DMS79 (cell line): ENCODE results near the gene DNAJB12.

Experiments used
- DNase-seq: peaks from one replicate; lab custom pipeline; 2025; lab: John Stamatoyannopoulos, UW

Gene DNAJB12

DNA sequence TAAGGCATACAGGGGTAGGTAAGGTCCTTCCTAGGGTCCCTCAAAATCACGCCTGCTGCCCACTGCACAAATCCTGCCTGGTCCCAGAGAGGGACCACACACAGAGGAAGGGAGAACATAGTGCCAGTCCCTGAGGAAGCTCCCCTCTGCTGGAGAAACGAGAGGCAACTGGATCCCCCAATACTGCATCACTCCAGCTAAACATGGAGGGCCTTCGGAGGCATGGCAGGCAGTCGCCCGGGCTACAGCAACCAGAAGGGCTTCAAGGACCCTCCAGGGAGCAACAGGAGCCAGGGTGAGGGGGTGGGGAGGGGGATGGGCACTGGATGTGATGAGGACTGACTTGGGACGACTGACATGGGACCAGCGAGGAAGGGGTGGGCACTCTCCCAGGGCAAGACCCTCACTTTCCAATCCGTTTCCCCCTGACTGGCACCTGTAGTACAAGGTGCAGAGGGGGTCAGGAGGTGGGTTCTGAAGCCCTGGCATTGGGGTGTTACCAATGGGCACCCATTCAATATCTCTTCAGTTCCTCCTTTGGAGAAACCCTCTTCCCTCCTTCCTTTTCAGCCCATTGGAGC is 59.3 kb downstream of the DNAJB12 start:
- no peak for DNase-seq

GRCh38 chr10:72292223-72292691 is 62.5 kb downstream of the DNAJB12 start:
- no peak for DNase-seq

DNA sequence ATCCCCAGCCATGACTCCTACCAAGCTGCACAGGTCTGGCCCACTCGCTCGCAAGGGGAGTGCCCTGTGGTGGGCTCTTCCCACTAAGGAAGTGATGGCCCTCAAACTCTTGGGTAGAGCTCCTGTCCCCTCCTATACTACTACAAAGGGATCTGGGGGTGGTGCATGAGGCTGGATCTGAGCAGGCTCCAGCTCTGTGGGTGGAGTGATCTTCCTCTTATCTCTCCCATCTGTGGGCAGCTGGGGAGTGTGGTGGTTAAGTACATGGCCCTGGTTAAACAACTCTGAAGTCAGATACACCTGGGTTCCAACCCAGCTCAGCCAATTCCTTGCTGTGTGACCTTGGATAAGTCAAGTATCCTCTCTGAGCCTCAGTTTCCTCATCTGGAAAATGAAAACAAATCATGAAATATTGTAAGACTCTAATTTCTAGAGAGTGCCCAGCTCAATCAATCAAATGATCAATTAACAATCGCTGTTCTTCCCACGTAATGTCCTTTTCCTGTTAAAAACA is 63.6 kb downstream of the DNAJB12 start:
- DNase-seq, result no peak

GRCh38 chr10:72285972-72286521 is 68.7 kb downstream of the DNAJB12 start:
- DNase-seq, result no peak

DNA sequence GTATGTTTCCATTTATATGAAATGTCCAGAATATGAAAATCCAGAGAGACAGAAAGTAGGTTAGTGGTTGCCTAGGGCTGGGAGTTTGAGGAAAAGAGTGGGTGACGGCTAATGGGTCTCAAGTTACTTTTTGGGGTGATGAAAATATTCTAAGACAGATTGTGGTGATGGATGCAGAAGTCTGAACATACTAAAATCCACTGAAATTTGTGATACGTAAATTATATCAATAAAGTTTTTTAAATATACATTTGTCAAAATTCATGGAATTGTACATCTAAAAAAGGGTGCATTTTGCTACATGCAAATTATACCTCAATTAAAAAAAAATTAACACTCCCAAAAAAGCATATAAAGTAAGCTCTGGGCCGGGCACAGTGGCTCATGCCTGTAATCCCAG is 71.6 kb downstream of the DNAJB12 start:
- DNase-seq, result no peak
